HG03064 (cell line): ENCODE measurements around the gene CTNNAL1.
"Not testable (repeated sequence)": the region's sequence is repeated elsewhere in the genome, so short reads cannot be mapped to it uniquely, and the experiment has no call there.

Source experiments
- ATAC-seq: cut with Tn5 transposase; IDR thresholded peaks from one replicate; pipeline ENCODE4 v1.9.1; 2021; ENCODE audit warnings: low read depth; ENCODE audit not compliant: unreplicated experiment

CTNNAL1 gene

GRCh38 chr9:108997112-108997511, 16.2 kb downstream of the CTNNAL1 start:
- no peak for ATAC-seq

DNA sequence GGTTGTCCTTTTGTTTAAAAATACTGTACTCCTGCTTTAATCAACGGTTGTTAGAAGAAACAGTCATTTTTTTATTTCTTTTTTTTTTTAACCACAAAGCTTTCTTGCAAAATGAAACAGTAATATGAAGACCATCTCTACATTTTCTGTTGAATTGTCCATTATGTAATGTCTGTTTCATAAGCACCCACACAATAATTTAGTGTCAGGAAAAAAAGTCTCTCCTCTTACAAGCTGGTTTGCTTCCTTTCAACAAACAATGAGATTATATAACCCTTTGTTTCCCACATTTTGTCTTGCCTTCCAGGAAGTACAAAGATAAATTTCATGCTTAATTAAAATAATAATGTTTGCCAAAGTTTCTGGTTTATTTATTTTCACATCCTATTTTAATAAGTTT, 16.7 kb downstream of the CTNNAL1 start:
- no peak for ATAC-seq

GRCh38 chr9:108994695-108995094, 18.6 kb downstream of the CTNNAL1 start:
- peak; percentile 79 for ATAC-seq

- ATAC-seq, result no peak
Observed at GRCh38 chr9:108991479-108991878, 21.8 kb downstream of the CTNNAL1 start.

DNA sequence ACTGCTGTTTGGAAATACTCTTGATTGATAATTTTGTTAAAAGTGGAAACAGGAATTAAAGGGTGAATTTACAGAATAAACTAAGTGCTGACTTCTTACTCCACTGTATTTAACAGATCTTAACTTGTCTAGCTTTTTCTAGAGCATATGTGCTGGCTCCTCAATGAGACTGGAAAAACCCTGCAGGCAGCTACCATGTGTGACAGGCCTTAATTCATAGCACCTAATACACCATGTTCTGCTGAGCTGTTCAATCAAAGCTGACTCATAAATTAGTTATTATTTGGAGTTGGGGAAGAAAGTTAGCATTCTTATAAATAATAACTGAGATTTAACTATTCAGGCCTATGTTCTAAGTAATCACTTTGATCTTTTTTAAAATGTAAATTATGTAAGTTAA, 29.4 kb downstream of the CTNNAL1 start:
- no peak for ATAC-seq

DNA sequence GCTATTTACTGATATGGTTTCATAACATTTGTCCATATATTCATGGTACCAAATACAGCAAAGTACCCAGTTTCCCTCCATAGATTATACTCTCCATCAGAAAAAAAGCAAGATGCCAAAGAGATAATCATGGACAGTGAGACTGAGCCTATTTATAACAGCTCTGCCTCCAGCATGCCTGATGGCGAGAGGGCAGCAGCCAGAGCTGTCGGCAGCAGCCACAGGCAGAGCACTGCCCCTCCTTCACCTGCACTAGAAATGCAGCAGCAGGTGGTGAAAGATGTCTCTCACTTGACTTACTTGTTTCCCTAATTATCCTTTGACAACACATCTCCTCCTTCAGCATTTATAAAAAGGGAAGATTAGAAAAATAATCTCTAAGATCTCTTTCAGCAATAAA, 32.4 kb downstream of the CTNNAL1 start:
- ATAC-seq, result no peak

DNA sequence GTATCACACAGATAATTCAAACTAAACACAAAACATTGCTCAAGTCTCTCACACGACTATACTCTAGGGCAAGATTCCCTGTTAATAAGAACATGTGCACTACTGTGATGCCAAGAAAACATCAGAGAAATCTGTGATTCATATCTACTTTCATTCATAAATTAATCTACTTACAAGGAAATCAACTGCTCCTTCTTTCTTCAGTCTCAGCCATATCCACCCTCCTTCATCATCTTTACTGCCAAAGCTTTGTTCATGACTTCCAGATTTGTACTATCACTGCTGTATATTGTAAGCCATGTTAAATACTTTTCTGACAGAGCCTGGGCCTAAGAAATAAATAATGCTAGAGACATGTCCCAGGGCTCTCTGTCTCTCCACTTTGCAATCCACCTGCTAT, 35.1 kb downstream of the CTNNAL1 start:
- ATAC-seq, result no peak

- ATAC-seq, result no peak
Observed at GRCh38 chr9:108973895-108974294, 39.4 kb downstream of the CTNNAL1 start.

DNA sequence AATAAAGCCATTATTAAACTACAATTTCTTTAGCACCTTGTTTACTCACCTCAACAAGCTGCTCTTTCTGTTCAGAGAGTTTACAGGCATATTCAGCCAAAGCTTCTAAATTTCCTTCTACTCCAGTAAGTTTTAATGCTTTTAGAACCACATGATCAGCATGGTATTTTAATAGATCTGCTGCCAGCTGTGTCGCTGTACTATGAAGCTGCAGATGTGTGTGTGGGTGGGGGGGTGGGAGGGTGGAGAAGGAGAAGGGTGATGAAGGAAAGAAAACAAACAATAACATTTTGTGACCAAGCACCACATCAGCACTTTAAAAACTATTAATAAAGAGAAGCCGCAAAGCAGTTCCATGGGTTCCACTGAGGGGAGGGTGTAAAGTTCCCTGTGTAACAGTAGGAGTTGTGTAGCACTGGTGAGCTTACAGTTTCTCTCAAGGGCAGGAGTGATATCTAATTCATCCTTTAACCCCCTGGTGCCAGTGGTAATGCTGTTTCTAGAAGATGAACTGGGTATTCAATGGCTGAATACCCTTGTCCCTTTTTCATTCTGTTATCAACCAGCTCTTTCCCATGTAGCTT, 40.6 kb downstream of the CTNNAL1 start:
- no peak for ATAC-seq

GRCh38 chr9:108972186-108972585, 41.1 kb downstream of the CTNNAL1 start:
- ATAC-seq, result no peak

DNA sequence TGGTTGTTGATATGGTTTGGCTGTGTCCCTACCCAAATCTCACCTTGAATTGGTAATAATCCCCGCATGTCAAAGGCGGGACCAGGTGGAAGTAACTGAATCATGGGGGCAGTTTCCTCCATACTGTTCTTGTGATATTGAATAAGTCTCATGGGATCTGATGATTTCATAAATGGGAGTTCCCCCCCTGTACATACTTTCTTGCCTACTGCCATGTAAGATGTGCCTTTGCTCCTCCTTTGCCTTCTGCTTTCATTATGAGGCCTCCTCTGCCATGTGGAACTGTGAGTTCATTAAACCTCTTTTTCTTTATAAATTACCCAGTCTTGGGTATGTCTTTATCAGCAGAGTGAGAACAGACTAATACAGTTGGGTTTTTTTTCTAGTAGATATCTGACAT, 41.9 kb downstream of the CTNNAL1 start:
- not testable (repeated sequence) for ATAC-seq

DNA sequence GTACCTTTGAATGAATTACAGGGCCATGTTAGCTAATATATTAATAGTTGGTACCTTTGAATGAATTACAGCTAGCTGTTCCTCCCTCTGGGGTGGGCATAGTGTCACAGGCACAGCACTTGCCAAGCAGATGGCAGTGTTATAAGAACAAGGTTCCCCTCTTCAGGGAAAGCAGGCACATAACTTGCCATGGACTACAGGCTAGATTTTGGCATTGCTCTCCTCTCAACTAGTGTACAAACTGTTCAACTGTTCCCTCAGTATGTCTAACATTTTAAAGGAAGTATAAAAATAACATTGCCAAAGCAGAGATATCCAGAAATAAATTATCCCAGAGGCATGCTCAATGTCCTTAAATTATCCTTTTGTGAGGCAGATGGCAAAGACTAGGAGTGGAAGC, 45.4 kb downstream of the CTNNAL1 start:
- no peak for ATAC-seq

- no peak for ATAC-seq
Observed at GRCh38 chr9:108963459-108964143, 49.7 kb downstream of the CTNNAL1 start.

- no peak for ATAC-seq
Observed at GRCh38 chr9:108961151-108961550, 52.1 kb downstream of the CTNNAL1 start.

GRCh38 chr9:108960331-108960730, 53.0 kb downstream of the CTNNAL1 start:
- no peak for ATAC-seq

- no peak for ATAC-seq
Observed at GRCh38 chr9:108956631-108957026, 56.7 kb downstream of the CTNNAL1 start.

DNA sequence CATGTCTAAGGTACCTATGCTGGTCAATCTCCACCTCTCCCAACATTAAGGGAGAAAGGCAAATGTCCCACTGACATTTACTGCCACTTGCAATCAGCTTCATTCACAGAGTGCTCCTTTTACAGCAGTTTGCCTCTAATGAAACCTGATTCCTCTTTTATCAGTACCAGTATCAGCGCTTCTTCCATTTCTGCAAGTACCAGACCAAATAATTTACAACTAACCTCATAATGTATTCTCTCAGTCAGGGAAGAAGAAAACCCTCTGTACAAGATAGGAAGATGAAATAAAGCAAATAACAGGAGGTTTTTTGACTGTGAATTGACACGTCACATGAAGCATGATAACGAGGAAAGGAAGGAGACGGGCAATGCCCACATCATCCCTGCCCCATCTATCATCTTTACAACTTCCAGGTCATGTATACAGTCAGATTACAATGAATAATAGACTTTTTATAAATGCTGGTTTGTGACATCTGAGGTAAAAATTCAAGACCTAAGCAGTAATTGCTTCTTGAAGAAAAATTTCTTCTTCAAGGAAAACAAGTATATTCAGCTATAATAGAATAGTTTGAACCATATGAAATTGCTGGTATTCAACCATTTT, 57.2 kb downstream of the CTNNAL1 start:
- ATAC-seq, result no peak

- ATAC-seq, result no peak
Observed at GRCh38 chr9:108953983-108954574, 59.2 kb downstream of the CTNNAL1 start.

GRCh38 chr9:108951578-108951977, 61.7 kb downstream of the CTNNAL1 start:
- no peak for ATAC-seq

GRCh38 chr9:108950168-108950567, 63.1 kb downstream of the CTNNAL1 start:
- no peak for ATAC-seq

GRCh38 chr9:108939975-108940374, 73.3 kb downstream of the CTNNAL1 start:
- no peak for ATAC-seq
